ENCODE results near the gene MIS12. TPM values are rescaled to one million over a fixed set of nuclear protein-coding genes. Genes with fewer than 3 reads are reported as not detected.

Gene MIS12
- total RNA-seq, 1 experiment from 2014 or later: 27.3 TPM

- no peak for DNase-seq (ENCODE audit: low read depth)
Observed at GRCh38 chr17:5499476-5500231, 13.3 kb downstream of the MIS12 start.

- DNase-seq (ENCODE audit: low read depth): no peak
Observed at GRCh38 chr17:5500247-5500588, 13.9 kb downstream of the MIS12 start.

- DNase-seq (ENCODE audit: low read depth): peak; percentile 70
Observed at GRCh38 chr17:5500589-5501391, 14.4 kb downstream of the MIS12 start.

GRCh38 chr17:5501685-5502084 lies 15.3 kb downstream of the MIS12 start:
- DNase-seq (ENCODE audit: low read depth): no peak

GRCh38 chr17:5502552-5502951 lies 16.2 kb downstream of the MIS12 start:
- no peak for DNase-seq (ENCODE audit: low read depth)

GRCh38 chr17:5506307-5506706 lies 19.9 kb downstream of the MIS12 start:
- no peak for DNase-seq (ENCODE audit: low read depth)

- peak; percentile 86 for DNase-seq (ENCODE audit: low read depth)
Observed at GRCh38 chr17:5508810-5509209, 22.4 kb downstream of the MIS12 start.

GRCh38 chr17:5509482-5509881 lies 23.1 kb downstream of the MIS12 start:
- peak; percentile 94 for DNase-seq (ENCODE audit: low read depth)

GRCh38 chr17:5510771-5511170 lies 24.4 kb downstream of the MIS12 start:
- DNase-seq (ENCODE audit: low read depth): no peak

GRCh38 chr17:5511401-5512225 lies 25.2 kb downstream of the MIS12 start:
- no peak for DNase-seq (ENCODE audit: low read depth)

GRCh38 chr17:5513628-5514027 lies 27.3 kb downstream of the MIS12 start:
- DNase-seq (ENCODE audit: low read depth): no peak

- no peak for DNase-seq (ENCODE audit: low read depth)
Observed at GRCh38 chr17:5514976-5515375, 28.6 kb downstream of the MIS12 start.

GRCh38 chr17:5516060-5516792 lies 29.9 kb downstream of the MIS12 start:
- peak; percentile 94 for DNase-seq (ENCODE audit: low read depth)

GRCh38 chr17:5522476-5522875 lies 36.1 kb downstream of the MIS12 start:
- no peak for DNase-seq (ENCODE audit: low read depth)

- no peak for DNase-seq (ENCODE audit: low read depth)
Observed at GRCh38 chr17:5523249-5523648, 36.9 kb downstream of the MIS12 start.

GRCh38 chr17:5526821-5527598 lies 40.6 kb downstream of the MIS12 start:
- peak; percentile 97 for DNase-seq (ENCODE audit: low read depth)

GRCh38 chr17:5527601-5528250 lies 41.4 kb downstream of the MIS12 start:
- no peak for DNase-seq (ENCODE audit: low read depth)

- DNase-seq (ENCODE audit: low read depth): no peak
Observed at GRCh38 chr17:5530265-5531084, 44.1 kb downstream of the MIS12 start.

- no peak for DNase-seq (ENCODE audit: low read depth)
Observed at GRCh38 chr17:5531085-5531418, 44.7 kb downstream of the MIS12 start.

GRCh38 chr17:5532581-5532980 lies 46.2 kb downstream of the MIS12 start:
- DNase-seq (ENCODE audit: low read depth): no peak

All from Daoy (cell line).